AG09319 (cell line): Measurements from ENCODE around the gene KIF3C.
"Not testable (repeated sequence)": the region's sequence is repeated elsewhere in the genome, so short reads cannot be mapped to it uniquely, and the experiment has no call there.

ENCODE experiments used
- DNase-seq: peaks from one replicate; pipeline ENCODE4 v3.0.0-alpha.2; 2010; ENCODE audit warnings: low read depth; ENCODE audit errors: extremely low read depth
- CTCF ChIP-seq: IDR thresholded peaks from 2 replicates; pipeline ENCODE4 v1.5.1; 2011; ENCODE audit warnings: low read depth, mild to moderate bottlenecking, inconsistent platforms, low read length, moderate library complexity

KIF3C gene

DNA sequence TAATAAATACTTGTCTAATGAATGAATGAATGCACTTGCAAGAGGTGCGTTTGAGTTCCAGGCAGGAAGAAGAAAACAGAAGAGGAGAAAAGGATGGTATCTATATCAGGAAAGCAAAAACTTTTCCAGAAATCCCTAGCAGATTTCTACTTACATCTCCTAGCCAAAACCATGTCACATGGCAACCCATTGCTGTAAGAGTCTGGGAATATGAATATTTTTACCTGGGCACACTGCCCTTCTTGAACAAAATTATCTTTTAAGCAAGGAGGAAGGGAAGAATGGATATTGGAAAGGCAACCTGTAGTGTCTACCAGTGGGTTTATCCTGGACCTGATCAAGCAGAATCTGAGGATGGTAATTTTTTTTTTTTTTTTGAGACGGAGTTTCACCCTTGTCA lies 59.8 kb downstream of the KIF3C start:
- TF ChIP-seq CTCF, result no peak
- DNase-seq, result no peak

DNA sequence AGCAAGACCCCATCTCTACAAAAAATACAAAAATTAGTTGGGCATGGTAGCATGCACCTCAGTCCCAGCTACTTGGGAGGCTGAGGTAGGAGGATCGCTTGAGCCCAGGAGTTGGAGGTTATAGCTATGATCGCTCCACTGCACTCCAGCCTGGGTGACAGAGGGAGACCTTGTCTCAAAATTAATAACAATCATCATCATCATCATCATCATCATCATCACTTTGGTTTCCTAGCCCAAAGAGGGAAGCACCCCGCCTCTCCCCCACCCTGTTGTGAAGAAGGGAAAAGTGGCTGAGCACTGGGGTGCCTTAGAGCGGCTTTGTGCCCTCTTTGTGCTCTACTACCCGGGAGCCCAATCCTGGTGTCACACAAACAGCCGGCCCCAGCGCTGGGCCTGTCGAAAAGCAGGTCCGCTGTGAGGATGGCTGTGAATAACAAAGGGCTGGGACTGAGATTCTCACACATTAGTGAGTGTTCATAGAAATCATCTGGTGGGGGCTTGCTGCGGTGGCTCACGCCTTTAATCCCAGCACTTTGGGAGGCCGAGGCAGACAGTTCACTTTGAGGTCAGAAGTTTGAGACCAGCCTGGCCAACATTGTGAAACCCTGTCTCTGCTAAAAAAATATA lies 61.4 kb downstream of the KIF3C start:
- no peak for DNase-seq
- no peak for TF ChIP-seq CTCF

GRCh38 chr2:25920336-25920735 lies 62.0 kb downstream of the KIF3C start:
- no peak for TF ChIP-seq CTCF
- DNase-seq, result peak; percentile 75

DNA sequence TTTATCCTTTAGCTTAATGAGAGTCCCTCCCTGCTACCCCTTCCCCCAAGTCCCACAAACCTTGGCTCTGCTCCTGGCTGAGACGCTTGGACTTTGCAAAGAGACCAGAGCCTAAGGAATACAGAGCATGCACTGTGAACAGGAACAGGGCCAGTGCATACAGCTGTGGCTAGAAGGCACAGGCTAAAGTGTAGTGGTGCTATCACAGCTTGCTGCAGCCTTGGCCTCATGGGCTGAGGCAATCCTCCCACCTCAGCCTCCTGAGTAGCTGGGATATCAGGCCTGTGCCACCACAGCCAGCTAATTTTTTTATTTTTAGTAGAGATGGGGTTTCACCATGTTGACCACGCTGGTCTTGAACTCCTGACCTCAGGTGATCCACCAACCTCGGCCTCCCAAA lies 64.5 kb downstream of the KIF3C start:
- TF ChIP-seq CTCF, result no peak
- no peak for DNase-seq

GRCh38 chr2:25917411-25917810 lies 64.9 kb downstream of the KIF3C start:
- not testable (repeated sequence) for DNase-seq

DNA sequence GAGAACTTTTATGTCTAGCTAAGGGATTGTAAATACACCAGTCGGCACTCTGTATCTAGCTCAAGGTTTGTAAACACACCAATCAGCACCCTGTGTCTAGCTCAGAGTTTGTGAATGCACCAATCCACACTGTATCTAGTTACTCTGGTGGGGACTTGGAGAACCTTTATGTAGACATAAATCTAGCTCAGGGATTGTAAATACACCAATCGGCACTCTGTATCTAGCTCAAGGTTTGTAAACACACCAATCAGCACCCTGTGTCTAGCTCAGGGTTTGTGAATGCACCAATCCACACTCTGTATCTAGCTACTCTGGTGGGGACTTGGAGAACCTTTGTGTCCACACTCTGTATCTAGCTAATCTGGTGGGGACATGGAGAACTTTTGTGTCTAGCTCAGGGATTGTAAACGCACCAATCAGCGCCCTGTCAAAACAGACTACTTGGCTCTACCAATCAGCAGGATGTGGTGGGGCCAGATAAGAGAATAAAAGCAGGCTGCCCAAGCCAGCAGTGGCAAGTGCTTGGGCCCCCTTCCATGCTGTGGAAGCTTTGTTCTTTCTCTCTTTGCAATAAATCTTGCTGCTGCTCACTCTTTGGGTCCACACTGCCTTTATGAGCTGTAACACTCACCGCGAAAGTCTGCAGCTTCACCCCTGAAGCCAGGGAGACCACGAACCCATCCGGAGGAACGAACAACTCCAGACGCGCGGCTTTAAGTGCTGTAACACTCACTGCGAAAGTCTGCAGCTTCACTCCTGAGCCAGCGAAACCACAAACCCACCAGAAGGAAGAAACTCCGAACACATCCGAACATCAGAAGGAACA lies 66.1 kb downstream of the KIF3C start:
- DNase-seq, result not testable (repeated sequence)

- not testable (repeated sequence) for DNase-seq
Observed at GRCh38 chr2:25915411-25915810, 66.9 kb downstream of the KIF3C start.

- not testable (repeated sequence) for DNase-seq
Observed at GRCh38 chr2:25913696-25913973, 68.7 kb downstream of the KIF3C start.

GRCh38 chr2:25912851-25913695 lies 69.2 kb downstream of the KIF3C start:
- DNase-seq, result peak; percentile 22
- no peak for TF ChIP-seq CTCF

- not testable (repeated sequence) for DNase-seq
Observed at GRCh38 chr2:25909574-25909973, 72.7 kb downstream of the KIF3C start.
